Right forelimb (tissue), 1 donor: Measurements from ENCODE around the gene PTPN14.
"Not testable (repeated sequence)": the region's sequence is repeated elsewhere in the genome, so short reads cannot be mapped to it uniquely, and the experiment has no call there.

Experiments used
- DNase-seq: peaks from one replicate; pipeline ENCODE4 v3.0.0-alpha.2; 2018

The PTPN14 gene

DNA sequence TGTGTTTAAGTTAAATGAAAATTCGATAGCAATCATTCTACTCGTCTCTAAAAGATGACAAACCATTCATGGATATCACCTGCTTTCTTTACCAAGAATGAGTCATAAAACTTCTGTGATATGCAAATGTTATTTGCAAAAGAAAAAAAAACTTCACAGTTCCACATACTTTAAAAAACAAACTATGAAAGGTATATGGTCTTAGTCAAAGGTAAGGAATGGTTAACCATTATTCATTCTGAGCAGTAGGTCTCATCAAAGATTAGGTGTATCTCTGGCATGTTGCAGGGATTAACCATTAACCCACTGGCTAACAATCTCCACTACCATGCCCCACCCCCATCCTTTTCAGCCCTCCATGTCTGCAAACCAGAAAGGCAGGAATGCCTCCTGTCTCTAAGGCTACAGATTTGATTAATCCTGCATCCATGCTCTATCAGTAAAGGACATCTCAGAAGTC is 44.4 kb downstream of the PTPN14 start:
- DNase-seq = no peak

DNA sequence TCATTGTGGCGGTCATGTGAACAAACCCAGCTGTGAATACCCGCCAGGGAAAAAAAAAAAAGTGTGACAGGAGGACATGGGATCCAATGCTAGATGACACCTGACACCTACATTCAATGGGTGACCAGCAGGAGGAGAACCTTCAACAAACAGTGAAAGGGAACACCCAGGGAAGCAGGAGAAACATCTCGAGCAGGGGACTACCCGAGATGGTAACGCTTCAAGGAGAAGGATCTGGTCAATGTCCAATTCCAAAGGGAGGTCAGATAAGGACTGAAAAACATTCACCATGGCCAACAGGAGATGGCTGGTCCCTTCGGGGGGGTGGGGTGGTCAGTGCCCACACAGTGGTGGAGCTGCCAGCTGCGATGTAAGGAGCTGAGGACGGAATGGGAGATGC is 46.3 kb downstream of the PTPN14 start:
- no peak for DNase-seq

DNA sequence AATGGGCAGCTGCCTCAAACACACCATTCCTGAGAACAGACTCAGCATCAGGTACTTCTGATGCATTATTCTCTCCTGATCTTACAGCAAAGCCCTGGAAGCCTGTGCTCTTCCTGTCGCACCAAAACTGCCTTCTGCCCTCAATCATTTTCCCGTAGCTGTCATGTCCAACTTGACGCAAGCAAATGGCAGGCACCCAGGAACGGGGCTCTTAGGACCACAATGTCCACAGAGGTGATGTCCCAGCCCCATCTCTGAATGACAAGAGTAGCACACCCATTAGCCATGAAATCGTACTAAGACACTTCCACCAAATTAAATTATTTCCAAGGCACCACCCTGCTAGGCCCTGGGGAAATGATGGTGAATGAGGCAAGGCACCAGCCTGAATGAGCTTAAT is 47.1 kb downstream of the PTPN14 start:
- DNase-seq = no peak

DNA sequence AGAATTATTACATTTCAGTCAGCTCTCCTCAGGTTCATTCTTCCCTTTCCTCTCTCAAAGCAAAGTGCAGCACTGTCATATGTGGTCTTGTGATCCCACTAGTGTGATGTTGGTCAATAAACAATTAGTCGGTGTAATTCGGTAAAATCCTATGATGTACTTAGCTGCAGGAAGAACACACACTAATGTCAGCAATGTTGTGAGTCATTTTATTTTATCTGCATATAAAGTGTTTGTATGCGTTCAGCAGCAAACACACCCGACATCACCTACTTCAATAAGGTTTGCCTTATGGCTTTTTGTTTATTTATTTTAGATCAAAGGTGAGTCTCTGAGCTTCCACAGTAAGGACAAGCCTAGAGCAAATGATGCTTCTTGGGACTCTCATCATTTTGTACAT is 47.8 kb downstream of the PTPN14 start:
- no peak for DNase-seq

DNA sequence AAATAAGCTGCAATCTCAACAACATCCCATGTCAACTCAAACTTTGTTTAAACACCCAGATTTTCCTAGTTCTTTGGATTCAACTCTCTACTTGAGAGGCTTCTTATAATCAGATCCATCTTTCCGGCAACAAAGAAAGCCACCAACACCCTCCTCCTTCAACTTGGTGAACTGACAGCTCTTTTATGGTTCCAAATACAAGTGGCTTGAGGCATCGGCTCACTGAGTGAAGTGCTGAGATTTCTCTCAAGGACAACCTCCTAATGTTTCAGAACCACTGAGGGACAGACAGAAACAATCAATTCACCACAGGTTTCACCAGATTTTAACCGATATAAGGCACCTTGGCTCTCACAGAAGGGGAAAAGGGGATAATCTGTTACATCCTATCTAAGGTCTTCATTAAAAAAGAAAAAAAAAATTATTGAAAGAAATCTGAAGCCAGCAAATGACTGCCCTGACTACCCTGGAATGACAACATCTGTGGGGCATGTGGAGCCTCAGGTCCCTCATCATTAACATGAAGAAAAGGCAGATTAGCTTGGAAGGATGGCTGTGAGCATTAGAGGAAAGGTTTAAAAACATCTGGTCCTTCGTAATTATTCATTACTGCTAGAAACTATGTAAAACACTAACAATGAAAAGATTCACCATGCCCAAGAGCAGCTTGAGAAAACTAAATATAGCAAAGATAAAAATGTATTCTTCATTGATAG is 50.9 kb downstream of the PTPN14 start:
- DNase-seq = no peak

DNA sequence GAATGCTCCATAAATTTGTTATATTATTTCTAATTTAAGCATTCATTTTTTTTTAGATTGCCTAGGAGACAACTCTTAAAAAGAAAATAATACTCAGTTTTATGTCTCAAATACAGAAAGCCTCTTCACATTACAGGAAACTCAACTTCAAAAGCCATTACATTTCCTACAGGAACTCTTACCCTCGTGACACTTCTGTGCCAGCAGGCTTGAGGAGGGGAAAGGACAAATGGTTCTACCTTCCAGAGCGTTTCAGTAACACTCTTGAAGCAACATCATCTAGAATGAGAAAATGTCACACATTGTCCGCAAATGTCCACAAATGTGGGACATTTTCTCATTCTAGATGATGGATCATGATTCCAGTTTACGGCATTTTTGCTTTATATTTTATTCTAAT is 51.7 kb downstream of the PTPN14 start:
- DNase-seq = no peak

DNA sequence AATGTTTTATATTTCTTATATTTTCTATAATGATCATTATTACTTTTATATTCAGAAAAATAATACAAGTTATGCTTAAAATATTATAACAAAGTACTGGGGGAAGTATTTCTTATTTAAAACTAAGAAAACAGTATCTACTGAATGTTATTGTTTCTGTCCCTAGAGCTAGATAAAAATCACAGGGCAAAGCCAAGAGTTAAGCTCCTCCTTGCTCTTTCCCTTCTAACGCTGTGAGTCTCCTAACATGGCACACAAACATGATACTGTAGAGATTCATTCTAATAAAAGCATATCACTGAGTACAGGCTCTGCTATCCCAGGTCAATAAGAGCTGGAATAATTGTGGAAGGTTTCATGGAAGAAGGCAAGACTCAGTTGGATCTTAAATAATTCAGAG is 53.4 kb downstream of the PTPN14 start:
- DNase-seq = no peak

DNA sequence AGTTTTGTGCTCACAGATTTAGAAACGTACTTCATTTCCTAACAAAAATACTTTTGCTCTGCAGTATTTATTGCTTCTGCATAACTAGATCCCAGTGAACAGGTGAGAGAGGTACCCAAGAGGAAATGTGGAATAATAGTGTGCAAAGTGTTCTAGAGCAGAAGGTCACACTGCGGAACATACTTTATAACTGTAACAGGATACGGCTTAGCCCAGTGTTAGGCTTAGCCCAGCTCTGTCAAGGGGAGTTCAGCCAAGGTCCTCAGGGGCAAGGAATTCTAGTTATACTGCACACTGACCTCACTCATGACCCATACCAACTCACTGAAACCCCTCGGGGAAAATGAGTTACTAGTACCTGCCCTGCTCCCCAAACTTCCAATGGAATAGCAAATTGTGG is 55.3 kb downstream of the PTPN14 start:
- no peak for DNase-seq

DNA sequence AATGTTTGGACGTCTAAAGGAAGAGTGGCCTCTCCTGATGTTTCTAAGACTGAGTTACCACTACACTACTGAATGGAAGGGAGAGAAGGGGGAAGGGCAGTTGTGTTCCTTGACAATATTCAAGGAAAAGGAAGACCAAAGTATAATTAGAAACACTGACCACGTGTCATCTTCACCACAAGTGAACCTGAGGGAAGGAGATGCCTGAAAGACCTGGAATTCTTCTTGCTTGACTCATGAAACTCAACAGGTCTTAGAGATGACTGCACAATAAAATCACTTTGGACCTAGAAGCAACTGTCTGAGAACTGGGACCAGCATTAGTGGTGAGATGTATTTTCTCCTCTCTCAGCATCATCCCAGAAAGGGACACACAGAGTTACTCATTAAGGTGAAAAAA is 56.7 kb downstream of the PTPN14 start:
- DNase-seq = no peak

DNA sequence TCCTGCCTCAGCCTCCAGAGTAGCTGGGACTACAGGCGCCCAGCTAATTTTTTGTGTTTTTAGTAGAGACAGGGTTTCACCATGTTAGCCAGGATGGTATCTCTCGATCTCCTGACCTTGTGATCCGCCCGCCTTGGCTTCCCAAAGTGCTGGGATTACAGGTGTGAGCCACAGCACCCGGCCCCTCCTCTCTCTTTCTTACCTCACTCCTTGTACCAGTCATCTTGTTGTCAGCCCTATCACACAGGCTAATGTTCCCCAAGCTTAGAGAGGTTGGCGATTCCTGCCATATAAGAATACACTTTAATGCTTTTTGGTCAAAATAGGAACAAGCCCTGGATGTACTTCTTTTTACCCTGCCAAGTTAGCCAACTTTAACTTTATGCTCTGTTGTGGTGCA is 57.2 kb downstream of the PTPN14 start:
- not testable (repeated sequence) for DNase-seq

DNA sequence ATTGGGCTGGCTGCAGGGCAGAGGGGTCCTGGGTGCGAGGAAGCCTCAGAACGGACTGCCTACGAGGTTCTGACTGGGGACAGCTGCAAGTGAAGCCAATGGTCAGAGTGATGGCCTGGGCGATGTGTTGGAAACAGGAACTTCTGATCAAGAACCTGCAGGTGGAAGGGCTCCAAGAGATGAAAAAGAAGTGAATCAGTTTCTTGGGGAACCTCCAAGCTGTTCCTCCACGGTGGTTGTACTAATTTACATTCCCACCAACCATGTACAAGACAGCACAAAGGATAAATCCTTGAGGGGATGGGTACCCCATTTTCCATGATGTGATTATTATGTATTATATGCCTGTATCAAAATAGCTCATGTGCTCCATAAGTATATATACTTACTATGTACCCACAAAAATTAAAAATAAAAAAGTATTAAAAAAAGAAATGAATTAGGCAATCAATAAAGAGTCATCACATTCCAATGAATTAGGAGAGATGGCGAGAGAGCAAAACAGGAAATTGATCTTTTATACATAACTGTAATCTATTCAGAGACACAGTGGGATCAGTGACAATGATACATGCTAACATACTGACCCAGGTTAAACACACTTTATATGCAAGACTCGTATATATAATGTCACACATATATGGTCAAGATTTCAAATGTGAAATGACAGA is 58.1 kb downstream of the PTPN14 start:
- no peak for DNase-seq

DNA sequence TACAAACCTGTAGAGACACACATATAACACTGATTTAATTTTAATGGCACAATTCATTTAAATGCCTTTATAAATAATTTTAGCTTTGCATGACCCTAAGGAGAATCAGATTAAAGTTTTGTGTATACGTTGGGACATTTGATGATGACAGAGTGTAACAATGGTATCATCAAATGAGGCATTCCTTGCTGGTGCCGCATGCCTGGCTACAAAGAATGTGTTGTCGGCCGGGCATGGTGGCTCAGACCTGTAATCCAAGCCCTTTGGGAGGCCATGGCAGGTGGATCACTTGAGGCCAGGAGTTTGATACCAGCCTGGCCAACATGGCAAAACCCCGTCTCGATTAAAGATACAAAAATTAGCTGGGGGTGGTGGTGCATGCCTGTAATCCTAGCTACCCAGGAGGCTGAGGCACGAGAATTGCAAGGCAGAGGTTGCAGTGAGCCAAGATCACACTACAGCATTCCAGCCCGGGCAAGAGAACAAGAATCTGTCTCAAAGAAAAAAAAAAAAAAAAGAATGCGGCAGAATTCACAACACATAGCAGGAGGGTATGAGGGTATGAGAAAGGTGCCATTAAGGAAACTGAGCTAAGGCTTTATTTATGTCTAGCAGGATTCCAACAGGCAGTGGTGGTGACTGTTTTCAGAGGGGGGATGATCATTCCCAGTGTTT is 58.9 kb downstream of the PTPN14 start:
- no peak for DNase-seq

DNA sequence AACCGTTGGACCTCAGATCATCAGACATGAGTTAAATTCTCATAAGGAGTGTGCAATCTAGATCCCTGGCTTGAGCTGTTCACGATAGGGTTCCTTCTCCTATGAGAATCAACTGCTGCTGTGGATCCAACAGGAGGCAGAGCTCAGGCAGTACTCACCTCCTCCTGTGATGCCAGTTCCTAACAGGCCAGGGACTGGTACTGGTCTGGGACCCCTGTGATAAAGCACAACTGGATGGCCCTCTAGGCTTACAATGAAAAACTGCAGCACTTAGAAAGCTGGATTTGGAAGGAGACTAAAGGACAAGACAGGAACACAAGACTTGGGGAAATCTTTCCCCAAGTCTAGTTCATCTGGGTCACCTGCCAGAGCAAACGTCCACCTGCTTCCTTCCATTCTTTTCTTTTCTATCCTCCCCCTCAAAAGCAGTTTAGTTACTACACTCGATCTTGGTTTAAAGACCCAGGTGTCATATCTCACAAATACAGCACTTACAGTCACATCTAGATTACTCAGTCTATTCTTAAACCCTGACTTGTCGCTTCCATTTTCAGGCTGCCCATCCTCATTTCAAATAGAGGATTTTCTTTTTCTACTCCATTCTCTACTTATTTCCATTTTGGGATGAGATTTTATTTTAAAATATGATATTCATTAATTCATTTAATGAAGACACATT is 59.8 kb downstream of the PTPN14 start:
- no peak for DNase-seq

DNA sequence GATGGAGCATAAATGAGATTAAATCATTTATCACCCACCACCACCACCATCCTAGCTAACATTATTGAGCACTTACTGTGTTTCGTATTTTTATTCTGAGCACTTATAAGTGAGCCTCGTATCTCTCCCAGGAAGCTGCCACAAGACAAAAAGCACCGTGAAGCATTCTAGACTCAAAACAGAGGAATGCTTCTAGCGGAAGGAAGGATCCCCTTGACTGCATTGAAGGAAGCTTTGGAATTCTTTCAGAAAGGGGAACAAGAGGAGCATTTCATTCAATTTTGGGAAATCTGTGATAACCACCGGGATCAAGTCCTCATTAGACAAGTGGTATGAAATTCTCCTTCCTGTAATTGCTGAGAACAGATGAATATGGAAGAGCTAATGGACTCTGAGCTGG is 66.3 kb downstream of the PTPN14 start:
- DNase-seq = no peak

DNA sequence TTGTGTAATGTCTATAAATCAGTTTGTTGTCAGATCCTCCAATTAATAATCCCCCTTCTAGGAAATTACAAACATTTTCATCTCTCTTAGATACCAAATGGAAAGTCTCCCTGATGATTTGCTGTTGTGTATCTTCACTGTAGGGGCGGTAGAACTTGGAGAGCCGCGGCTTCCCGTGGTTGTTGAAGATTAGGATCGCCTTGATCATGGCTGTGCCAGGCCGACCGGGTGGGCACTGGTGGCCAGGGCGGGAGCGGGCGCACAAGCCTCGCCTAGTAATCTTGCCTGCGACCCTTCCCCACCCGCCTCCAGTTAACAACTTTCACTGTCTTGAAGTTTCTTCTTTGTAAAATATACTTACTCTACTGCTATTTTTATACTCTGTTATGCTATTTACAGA is 68.2 kb downstream of the PTPN14 start:
- not testable (repeated sequence) for DNase-seq

DNA sequence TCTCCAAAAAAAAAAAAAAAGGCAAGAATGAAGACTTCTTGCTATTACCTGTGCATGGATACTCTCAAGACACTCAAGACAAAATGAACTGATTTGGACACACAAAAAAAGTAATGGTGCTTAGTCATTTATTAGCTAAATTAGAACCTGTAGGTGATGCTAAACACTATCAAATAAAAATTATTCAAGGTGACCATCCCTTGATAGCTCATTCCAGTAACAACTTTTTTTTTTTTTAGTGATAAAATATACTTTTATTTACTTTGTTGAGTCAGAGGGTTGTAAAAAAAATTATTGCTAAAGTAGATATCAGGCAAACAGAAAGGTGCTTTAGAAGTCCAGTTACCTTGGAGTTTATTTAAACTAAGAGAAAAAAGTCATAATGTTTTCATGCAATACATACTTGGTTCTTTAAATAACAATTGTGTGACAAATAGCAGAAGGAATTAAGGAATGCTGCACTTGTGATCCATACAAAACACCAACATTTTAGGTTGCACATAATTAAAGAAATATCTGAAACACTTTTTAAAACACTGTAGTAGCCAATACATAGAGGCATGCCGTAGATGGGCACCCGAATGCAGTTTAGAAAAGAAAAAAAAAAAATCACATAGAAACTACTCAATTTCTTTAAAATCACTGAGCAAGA is 69.3 kb downstream of the PTPN14 start:
- not testable (repeated sequence) for DNase-seq

DNA sequence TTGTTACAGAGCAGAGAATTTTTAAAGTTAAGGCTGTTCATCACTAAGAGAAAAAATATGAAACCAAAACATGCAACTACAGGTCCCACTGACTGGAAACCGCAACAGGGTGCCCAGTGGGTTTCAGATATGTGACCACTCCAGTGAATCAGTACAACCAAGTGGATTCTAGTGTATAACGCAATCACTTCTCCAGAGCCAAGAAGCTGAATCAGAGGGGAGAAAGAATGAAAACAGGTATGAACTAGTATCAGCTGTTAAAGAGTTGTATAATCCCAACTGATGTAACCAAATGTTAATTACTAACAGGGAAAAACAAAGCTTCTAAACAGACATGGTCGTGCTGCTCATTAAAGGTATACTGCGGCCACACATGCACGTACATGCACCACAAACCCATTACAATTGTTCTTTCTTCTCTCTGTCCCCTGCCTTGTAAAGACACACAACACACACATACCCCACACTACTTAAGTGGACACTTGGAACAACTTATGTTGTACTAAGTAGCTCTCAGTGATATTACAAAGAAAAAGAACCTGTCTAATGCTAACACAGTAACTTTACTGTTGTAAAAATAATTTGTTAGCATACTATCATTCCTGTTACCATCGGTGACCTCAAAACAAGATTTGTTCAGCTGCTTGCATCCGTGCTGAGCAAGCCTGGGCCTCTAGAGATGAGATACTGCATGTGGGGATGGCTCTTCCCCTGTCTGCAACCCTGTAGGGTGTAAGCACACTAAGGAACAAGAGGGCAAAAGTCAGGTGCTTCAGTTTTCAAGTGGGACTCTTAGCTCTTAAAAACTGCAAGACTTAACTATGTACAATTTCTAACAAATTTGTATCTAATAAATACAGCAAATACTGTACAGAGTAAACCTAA is 74.2 kb downstream of the PTPN14 start:
- no peak for DNase-seq

DNA sequence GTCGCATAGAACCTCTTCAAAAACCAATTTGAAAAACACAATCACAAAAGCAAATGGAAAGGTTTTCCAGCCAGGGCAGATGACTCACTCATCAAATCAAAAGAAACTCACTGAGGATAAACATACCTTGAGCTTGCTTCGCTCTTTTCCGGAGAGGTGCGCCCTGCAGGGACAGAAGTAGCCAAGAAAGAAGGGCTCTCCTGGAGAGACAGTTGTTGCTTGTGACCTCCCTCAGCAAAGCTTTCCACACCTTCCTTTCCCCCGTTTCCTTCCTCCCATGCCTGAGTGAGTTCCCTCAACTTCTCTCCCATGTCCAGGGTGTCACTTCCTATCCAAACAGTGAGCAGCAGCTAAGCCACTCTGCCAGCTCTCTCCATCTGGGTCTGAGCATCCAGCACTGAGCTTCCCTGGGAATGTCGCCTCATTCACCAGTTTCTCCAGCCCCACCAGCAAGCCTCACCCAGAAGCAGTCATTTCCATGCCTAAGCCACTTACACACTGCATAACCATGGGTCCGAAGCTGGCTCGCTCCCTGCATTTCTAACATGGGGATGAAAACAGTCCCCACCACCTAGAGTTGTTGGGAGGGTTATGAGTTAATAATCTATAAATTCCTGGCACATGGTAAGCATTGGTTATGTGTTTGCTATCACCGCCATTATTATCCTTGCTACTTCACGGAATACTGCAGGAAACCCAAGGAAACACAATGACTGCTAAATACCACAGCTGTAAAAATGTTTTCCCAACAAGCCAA is 75.0 kb downstream of the PTPN14 start:
- DNase-seq = no peak

DNA sequence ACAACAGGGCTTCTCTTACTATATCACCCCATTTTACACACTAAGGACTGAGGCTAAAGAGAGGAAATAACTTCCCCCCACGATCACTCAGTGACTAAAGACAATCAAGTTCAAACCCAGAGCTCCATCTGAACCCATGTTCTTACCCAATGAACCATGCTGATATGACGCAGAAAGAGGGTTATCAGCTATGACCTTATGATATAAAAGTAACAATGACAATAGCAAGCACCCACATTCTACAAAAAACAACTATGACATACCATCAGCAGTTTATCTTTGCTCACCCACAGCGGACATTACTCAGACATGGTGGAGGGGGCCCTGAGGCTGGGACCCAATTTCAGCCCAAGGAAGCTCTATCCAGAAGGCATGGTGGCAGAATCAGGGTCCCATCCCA is 75.7 kb downstream of the PTPN14 start:
- DNase-seq = no peak

DNA sequence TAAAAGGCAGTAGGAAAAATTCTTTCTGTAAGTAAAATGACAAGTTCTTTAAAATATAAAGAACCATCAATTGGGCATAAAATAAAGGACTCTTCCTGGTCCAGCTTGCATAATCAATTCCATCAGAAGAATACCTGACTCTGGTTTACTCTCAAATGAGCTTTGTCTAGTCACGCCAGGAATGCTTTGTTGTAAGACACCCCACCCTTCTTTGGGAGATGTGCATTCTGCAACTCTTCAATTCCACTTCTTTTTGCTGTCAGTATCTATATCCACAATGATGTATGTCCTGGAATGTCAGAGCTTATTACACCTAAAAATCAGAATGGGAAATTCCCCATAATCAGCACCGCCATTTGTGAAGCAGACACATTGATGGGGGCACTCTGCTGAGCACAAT is 76.1 kb downstream of the PTPN14 start:
- DNase-seq = no peak

DNA sequence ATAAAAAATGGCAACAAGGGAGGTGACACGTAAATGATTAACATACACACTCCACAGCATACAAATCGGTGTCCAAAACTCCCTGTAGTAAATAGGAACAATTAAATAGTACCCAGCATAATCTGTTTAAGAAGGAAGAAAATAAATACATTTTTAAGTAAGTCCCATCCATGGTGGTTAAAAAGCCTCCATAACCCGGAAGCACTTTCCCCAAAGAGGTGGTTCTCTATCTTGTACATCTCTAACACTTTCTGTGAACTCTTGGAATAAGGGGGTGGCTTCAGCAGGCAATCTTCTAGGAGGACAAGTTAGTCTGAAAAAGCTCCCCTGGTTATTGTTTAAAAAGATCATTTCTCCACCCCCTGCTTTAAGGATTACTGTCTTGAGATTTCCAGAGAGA is 76.9 kb downstream of the PTPN14 start:
- DNase-seq = no peak
